Embryonic facial prominence (tissue), 1 donor: ENCODE data around the gene PLD6.
"Not testable (repeated sequence)": the region's sequence is repeated elsewhere in the genome, so short reads cannot be mapped to it uniquely, and the experiment has no call there.

Experiments
- DNase-seq: peaks from one replicate; pipeline ENCODE4 v3.0.0-alpha.2; 2016; ENCODE audit errors: extremely low spot score

PLD6 gene

GRCh38 chr17:17201271-17201670, 4.9 kb downstream of the PLD6 start:
- DNase-seq: no peak

- no peak for DNase-seq
Measured at GRCh38 chr17:17200831-17201230, 5.3 kb downstream of the PLD6 start.

GRCh38 chr17:17200311-17200710, 5.8 kb downstream of the PLD6 start:
- no peak for DNase-seq

GRCh38 chr17:17198281-17198680, 7.9 kb downstream of the PLD6 start:
- DNase-seq: no peak

GRCh38 chr17:17196776-17197175, 9.4 kb downstream of the PLD6 start:
- no peak for DNase-seq

- DNase-seq: not testable (repeated sequence)
Measured at GRCh38 chr17:17195466-17195865, 10.7 kb downstream of the PLD6 start.

GRCh38 chr17:17191961-17192381, 14.2 kb downstream of the PLD6 start:
- DNase-seq: no peak

GRCh38 chr17:17191346-17191792, 14.8 kb downstream of the PLD6 start:
- DNase-seq: no peak

GRCh38 chr17:17190188-17190587, 15.9 kb downstream of the PLD6 start:
- DNase-seq: no peak

GRCh38 chr17:17189559-17189958, 16.6 kb downstream of the PLD6 start:
- no peak for DNase-seq

GRCh38 chr17:17188586-17188985, 17.5 kb downstream of the PLD6 start:
- DNase-seq: no peak

GRCh38 chr17:17186551-17187505, 19.3 kb downstream of the PLD6 start:
- DNase-seq: no peak

GRCh38 chr17:17186051-17186450, 20.1 kb downstream of the PLD6 start:
- DNase-seq: no peak

GRCh38 chr17:17184985-17185757, 21.0 kb downstream of the PLD6 start:
- DNase-seq: not testable (repeated sequence)

GRCh38 chr17:17183744-17184143, 22.4 kb downstream of the PLD6 start:
- no peak for DNase-seq

GRCh38 chr17:17182598-17183136, 23.5 kb downstream of the PLD6 start:
- no peak for DNase-seq

GRCh38 chr17:17181666-17182597, 24.2 kb downstream of the PLD6 start:
- no peak for DNase-seq

GRCh38 chr17:17180741-17181525, 25.2 kb downstream of the PLD6 start:
- DNase-seq: no peak

- DNase-seq: no peak
Measured at GRCh38 chr17:17180141-17180603, 26.0 kb downstream of the PLD6 start.

GRCh38 chr17:17179371-17179827, 26.7 kb downstream of the PLD6 start:
- DNase-seq: no peak
